Small intestine (tissue), 7 donors: ENCODE results near the gene MAPK11. TPM values are rescaled to one million over a fixed set of nuclear protein-coding genes. Genes with fewer than 3 reads are reported as not detected.

ENCODE experiments used
- DNase-seq, 2 donors: peaks; one replicate each; pipeline versions ENCODE4 v3.0.0 to v3.0.0-alpha.2; 2013
- FAIRE-seq: peaks from 2 replicates; lab custom pipeline; 2012; peaks lifted over from hg19 to GRCh38; lab: Jason Lieb, UNC
- H3K27ac ChIP-seq, 3 donors: one replicate each; pipeline ENCODE4 v1.5.1; 2013; ENCODE audit warnings: low read length in 2 of 3, mild to moderate bottlenecking in 2 of 3, control low read depth in 1 of 3, inconsistent platforms in 1 of 3, low read depth in 1 of 3, moderate library complexity in 1 of 3
- H3K27me3 ChIP-seq, 3 donors: one replicate each; pipeline ENCODE4 v1.6.1; 2013; ENCODE audit warnings: low read length in 3 of 3, inconsistent platforms in 1 of 3; ENCODE audit not compliant: control insufficient read depth in 3 of 3, insufficient read depth in 3 of 3
- H3K36me3 ChIP-seq, 3 donors: one replicate each; pipeline ENCODE4 v1.6.1; 2013; ENCODE audit warnings: low read length in 3 of 3, inconsistent platforms in 1 of 3, low read depth in 1 of 3, mild to moderate bottlenecking in 1 of 3, moderate library complexity in 1 of 3; ENCODE audit not compliant: control insufficient read depth in 3 of 3, insufficient read depth in 2 of 3
- H3K4me1 ChIP-seq, 3 donors: one replicate each; pipeline ENCODE4 v1.6.1; 2013; ENCODE audit warnings: low read length in 2 of 3, inconsistent platforms in 1 of 3, low read depth in 1 of 3, mild to moderate bottlenecking in 1 of 3, moderate library complexity in 1 of 3; ENCODE audit not compliant: control insufficient read depth in 3 of 3, insufficient read depth in 2 of 3
- H3K4me3 ChIP-seq, 3 donors: one replicate each; pipeline ENCODE4 v1.5.1; 2013; ENCODE audit warnings: low read length in 3 of 3, control low read depth in 1 of 3, inconsistent platforms in 1 of 3, low read depth in 1 of 3, mild to moderate bottlenecking in 1 of 3, moderate library complexity in 1 of 3
- H3K9me3 ChIP-seq, 2 donors: one replicate each; pipeline ENCODE4 v1.6.1; 2013; ENCODE audit warnings: low read depth in 1 of 2, low read length in 1 of 2; ENCODE audit not compliant: control insufficient read depth in 2 of 2, insufficient read depth in 1 of 2
- WGBS, 3 donors: extraction: QIAGEN DNeasy Blood & Tissue Kit; methylation state at CpG; one replicate each; pipeline ENCODE4 v1.1.7; 2013; 5-methylcytosine and 5-hydroxymethylcytosine counted together
- polyA plus RNA-seq, 4 donors: library from polyadenylated mRNA; stranded (reverse) in 3 of 4; unstranded in 1 of 4; fragments of 200-250 nt in 3 of 4; fragments of 120-200 nt in 1 of 4; gene quantifications; one replicate each; pipeline versions ENCODE4 v1.2.1 to v1.2.3, GENCODE V29; 2013
- donor health status: healthy with polysubstance abuse.
- donor health status: control.
- donor health status: control.
- donor health status: Bipolar disorder and iron deficiency.
- donor health status: healthy.

Gene MAPK11
- polyA plus RNA-seq, 4 donors = 2.2 to 7.9 (median 2.4) TPM; not detected in 1

DNA sequence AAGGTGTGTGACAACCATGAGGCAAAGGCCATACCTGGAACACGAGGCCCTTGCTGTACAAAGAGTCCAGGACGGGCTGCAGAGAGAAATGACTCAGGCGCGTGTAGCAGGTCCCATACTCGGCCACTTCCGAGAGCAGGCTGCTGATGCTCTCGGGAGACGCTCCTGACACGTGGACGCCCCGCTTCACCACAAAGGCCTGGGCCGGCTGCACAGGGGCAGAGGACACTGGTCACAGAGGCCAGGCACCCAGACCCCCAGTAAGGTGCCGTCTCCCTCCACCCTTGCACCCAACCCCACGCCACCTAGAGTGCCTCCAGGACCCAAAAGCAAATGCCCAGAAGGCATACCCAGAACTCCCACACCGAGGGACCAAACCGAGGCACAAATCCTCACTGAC lies 40.8 kb downstream of the MAPK11 start:
- no peak for FAIRE-seq
- H3K9me3 ChIP-seq = no peaks in the 10 kb centered on the region
- H3K4me3 ChIP-seq = no peak overlapping the region
- H3K27me3 ChIP-seq = no peaks in the 10 kb centered on the region
- peaks cover 0 to 7% (median 0%) of the 10 kb centered on the region in 3 donors for H3K4me1 ChIP-seq
- DNase-seq = no peak
- WGBS, 3 donors = 96 to 97% (median 96%) methylated on average over 15 to 16 of the region's 16 CpGs
- H3K36me3 ChIP-seq = peaks cover 7 to 83% (median 14%) of the 10 kb centered on the region in 3 donors
- H3K27ac ChIP-seq = no peak overlapping the region

DNA sequence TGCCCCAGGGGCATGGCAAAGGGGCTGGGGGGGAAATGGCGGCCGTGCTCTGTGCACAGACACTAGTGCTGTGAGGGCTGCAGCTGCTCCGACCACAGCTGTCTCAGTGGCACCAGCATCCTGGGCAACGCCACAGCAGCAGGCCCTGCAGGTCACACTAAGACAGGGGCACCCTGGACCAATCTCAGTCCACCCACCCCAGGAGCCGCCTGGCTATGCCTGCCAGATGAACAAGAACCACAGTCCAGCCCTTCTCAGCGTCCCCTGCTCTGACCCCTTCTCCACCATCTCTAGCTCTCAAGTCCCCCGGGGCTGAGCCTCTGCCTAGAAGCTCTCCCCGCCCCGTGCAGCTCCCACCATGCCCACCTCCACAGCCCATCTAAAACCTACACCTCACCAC lies 41.8 kb downstream of the MAPK11 start:
- no peak for FAIRE-seq
- H3K4me3 ChIP-seq = no peak overlapping the region

DNA sequence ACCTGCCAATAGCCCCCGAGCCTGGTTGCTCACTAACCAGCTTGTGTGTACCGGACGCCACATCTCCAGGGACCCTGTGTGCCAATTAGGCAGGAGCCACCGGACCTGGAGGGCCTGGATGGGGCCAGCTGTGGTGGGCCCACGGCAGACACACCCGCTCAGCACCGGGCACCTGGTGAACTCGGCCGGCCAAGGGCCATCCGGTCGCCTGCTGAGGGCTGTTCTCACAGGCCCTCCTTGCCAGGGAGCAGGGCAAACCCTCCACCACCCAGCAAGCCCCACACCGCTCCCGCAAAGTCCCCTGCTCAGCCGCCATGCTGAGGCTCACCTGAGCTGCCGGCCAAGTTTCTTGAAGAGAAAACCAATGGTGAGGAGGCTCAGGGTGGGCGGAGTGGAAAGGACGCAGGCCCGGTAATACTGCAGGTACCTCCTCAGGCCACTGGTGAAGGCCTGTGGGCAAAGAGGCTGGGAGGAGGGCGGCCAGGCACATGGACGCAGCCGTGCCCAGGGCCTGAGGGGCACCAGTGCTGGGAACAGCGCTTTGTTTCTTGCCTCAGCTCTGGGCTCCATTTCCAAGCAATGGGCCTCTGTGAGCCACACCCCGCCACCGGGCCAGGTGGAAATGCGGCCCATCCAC lies 42.5 kb downstream of the MAPK11 start:
- Histone ChIP-seq H3K4me1 (peaks cover 0 to 7% (median 0%) of the 10 kb centered on the region in 3 donors), H3K4me3 (no peak overlapping the region), H3K36me3 (peaks cover 12 to 84% (median 18%) of the 10 kb centered on the region in 3 donors), H3K27ac (no peak overlapping the region), H3K9me3 (no peaks in the 10 kb centered on the region), H3K27me3 (no peaks in the 10 kb centered on the region)
- no peak for DNase-seq
- FAIRE-seq = no peak
- 89 to 95% (median 95%) methylated on average over 24 to 25 of the region's 25 CpGs for whole genome bisulfite sequencing, 3 donors

More for the DNA sequence above, 41.8 kb downstream of the MAPK11 start:
- Histone ChIP-seq H3K27me3 (no peaks in the 10 kb centered on the region), H3K9me3 (no peaks in the 10 kb centered on the region), H3K36me3 (peaks cover 12 to 84% (median 18%) of the 10 kb centered on the region in 3 donors), H3K27ac (no peak overlapping the region), H3K4me1 (peaks cover 0 to 7% (median 0%) of the 10 kb centered on the region in 3 donors)
- WGBS, 3 donors = 96 to 98% (median 98%) methylated on average over 9 of the region's 9 CpGs
- no peak for DNase-seq

DNA sequence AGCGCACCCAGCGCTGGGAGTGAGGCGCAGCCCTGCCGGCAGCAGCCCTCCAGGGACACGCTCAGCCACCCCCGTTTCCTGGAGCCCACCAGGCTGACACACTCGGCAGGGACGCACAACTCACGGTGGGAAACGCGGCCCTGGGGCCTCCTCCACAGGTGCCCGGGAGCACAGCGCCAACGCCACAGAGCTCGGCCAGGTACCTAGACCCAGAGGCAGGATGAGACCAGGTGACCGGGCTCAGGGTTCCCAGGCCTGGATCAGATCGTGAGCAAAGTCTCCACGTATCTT lies 43.4 kb downstream of the MAPK11 start:
- Histone ChIP-seq H3K4me1 (peaks cover 0 to 7% (median 0%) of the 10 kb centered on the region in 3 donors), H3K4me3 (no peak overlapping the region), H3K27ac (no peak overlapping the region), H3K27me3 (no peaks in the 10 kb centered on the region), H3K36me3 (peaks cover 12 to 84% (median 21%) of the 10 kb centered on the region in 3 donors), H3K9me3 (no peaks in the 10 kb centered on the region)
- DNase-seq = no peak
- 91 to 95% (median 92%) methylated on average over 18 of the region's 18 CpGs for WGBS, 3 donors
- FAIRE-seq = no peak

GRCh38 chr22:50226063-50226874 lies 43.9 kb downstream of the MAPK11 start:
- DNase-seq (no peak), FAIRE-seq (no peak)
- no peaks in the 10 kb centered on the region for H3K9me3 ChIP-seq
- no peak overlapping the region for H3K4me3 ChIP-seq
- peaks cover 12 to 87% (median 21%) of the 10 kb centered on the region in 3 donors for H3K36me3 ChIP-seq
- H3K27me3 ChIP-seq = no peaks in the 10 kb centered on the region
- WGBS, 3 donors = 91 to 92% (median 92%) methylated on average over 27 to 31 of the region's 31 CpGs
- H3K4me1 ChIP-seq = peaks cover 0 to 7% (median 0%) of the 10 kb centered on the region in 3 donors
- H3K27ac ChIP-seq = no peak overlapping the region

- H3K4me1 ChIP-seq = peaks cover 0 to 7% (median 0%) of the 10 kb centered on the region in 3 donors
- no peaks in the 10 kb centered on the region for H3K27me3 ChIP-seq
- H3K27ac ChIP-seq = no peak overlapping the region
- FAIRE-seq (no peak), DNase-seq (no peak)
- WGBS, 3 donors = 62 to 81% (median 75%) methylated on average over 18 to 24 of the region's 24 CpGs
- H3K9me3 ChIP-seq = no peaks in the 10 kb centered on the region
- no peak overlapping the region for H3K4me3 ChIP-seq
- peaks cover 12 to 91% (median 26%) of the 10 kb centered on the region in 3 donors for H3K36me3 ChIP-seq
These were observed 44.8 kb downstream of the MAPK11 start for GRCh38 chr22:50225200-50225969.

- H3K27me3 ChIP-seq = no peaks in the 10 kb centered on the region
- no peak overlapping the region for H3K4me3 ChIP-seq
- H3K4me1 ChIP-seq = peaks cover 0 to 7% (median 0%) of the 10 kb centered on the region in 3 donors
- WGBS, 3 donors = 92 to 93% (median 92%) methylated on average over 16 of the region's 16 CpGs
- H3K9me3 ChIP-seq = no peaks in the 10 kb centered on the region
- FAIRE-seq = no peak
- no peak overlapping the region for H3K27ac ChIP-seq
- H3K36me3 ChIP-seq = peaks cover 12 to 93% (median 26%) of the 10 kb centered on the region in 3 donors
- DNase-seq = no peak
These were observed 46.1 kb downstream of the MAPK11 start for GRCh38 chr22:50224071-50224470.

GRCh38 chr22:50222508-50222907 lies 47.7 kb downstream of the MAPK11 start:
- FAIRE-seq (no peak), DNase-seq (no peak)
- Histone ChIP-seq H3K9me3 (no peaks in the 10 kb centered on the region), H3K36me3 (peaks cover 12 to 93% (median 24%) of the 10 kb centered on the region in 3 donors), H3K27me3 (no peaks in the 10 kb centered on the region), H3K4me1 (peaks cover 0 to 7% (median 0%) of the 10 kb centered on the region in 3 donors), H3K4me3 (no peak overlapping the region), H3K27ac (no peak overlapping the region)
- 91 to 93% (median 92%) methylated on average over 8 of the region's 8 CpGs for WGBS, 3 donors
